Measurements from ENCODE around the gene CDON.
"Not testable (repeated sequence)": the region's sequence is repeated elsewhere in the genome, so short reads cannot be mapped to it uniquely, and the experiment has no call there.

Gene CDON

DNA sequence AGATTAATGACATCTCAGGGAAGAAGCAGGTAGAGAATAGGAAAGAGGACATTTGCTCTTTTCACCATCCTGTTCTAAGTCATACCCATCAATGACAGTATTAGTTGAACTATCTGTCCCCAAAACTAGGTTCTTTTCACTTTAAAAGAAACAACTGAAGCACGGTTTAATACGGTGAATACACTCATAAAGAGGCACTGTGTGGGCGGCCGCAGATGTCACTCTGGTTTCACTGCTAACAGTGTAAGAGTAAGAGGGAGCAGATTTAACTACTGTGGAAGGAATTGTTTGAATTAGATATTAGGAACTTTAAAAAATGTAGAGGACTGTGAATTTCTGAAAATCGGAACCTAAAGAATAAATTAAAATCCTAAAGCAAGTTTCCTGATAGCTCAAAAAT is 67.4 kb downstream of the CDON start:
- DNase-seq (ENCODE audit: low read depth): no peak

- no peak for DNase-seq (ENCODE audit: low read depth)
Observed at GRCh38 chr11:125994509-125994908, 68.2 kb downstream of the CDON start.

GRCh38 chr11:125992893-125993292 is 69.8 kb downstream of the CDON start:
- DNase-seq (ENCODE audit: low read depth): no peak

DNA sequence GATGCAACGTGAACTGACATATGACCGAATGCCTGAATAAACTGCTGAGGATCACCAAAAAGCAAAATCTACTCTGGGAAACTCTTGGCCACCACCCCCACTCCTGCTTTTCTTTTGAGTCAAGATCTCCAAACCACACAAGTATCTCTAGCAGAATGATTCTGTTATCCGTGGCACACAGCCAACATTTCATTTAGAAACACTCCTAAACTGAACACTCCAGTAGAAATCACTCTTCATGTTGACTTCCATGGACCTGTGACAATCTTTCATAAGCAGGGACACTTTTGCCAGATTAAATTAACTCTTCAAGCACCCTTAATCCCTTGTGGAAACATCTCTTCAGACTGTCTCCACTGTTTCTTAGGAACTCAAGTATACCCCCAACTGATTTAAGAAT is 72.4 kb downstream of the CDON start:
- DNase-seq (ENCODE audit: low read depth): no peak

- DNase-seq (ENCODE audit: low read depth): no peak
Observed at GRCh38 chr11:125987066-125987641, 75.5 kb downstream of the CDON start.

GRCh38 chr11:125985956-125986355 is 76.7 kb downstream of the CDON start:
- not testable (repeated sequence) for DNase-seq (ENCODE audit: low read depth)

DNA sequence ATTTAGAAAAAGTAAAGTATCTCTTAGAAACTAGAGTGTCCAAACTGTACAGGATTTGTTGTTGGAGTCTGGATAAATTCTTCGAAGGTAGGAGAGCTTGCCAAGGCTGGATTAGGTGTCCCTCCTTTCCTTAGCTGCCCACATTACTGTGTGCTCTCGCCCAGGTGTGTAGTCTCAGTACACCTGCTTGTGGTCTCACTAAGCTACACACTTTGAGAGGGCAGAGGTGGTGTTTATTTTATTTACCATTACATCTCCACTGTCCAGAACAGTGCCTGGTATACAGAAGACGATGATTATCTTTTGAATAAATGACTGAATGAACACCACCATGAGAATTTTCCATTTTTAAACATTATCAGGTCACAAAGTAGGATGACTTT is 80.3 kb downstream of the CDON start:
- DNase-seq (ENCODE audit: low read depth): no peak

- DNase-seq (ENCODE audit: low read depth): no peak
Observed at GRCh38 chr11:125980436-125980835, 82.2 kb downstream of the CDON start.

DNA sequence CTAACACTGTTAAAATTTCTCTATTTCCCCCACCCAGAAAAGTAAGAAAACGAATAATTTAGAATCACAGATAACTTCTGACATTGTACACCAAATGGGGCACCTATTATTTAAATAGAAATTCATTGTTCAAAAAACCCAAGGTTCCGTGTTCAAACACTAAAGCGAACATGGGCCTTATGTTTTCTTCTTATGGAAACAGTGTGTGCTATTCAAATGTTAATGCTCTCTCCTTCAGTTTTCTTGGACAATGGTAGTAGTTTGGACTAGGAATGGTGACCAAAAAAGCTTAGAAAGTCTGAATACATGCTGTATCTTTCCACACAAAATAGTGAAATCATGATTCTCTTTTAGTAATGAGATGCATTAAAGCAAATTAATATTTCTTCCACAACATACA is 83.2 kb downstream of the CDON start:
- DNase-seq (ENCODE audit: low read depth): no peak

- no peak for DNase-seq (ENCODE audit: low read depth)
Observed at GRCh38 chr11:125978778-125979407, 83.8 kb downstream of the CDON start.

- no peak for DNase-seq (ENCODE audit: low read depth)
Observed at GRCh38 chr11:125978181-125978716, 84.4 kb downstream of the CDON start.

GRCh38 chr11:125977333-125977732 is 85.3 kb downstream of the CDON start:
- DNase-seq (ENCODE audit: low read depth): no peak

- no peak for DNase-seq (ENCODE audit: low read depth)
Observed at GRCh38 chr11:125976156-125976555, 86.5 kb downstream of the CDON start.

DNA sequence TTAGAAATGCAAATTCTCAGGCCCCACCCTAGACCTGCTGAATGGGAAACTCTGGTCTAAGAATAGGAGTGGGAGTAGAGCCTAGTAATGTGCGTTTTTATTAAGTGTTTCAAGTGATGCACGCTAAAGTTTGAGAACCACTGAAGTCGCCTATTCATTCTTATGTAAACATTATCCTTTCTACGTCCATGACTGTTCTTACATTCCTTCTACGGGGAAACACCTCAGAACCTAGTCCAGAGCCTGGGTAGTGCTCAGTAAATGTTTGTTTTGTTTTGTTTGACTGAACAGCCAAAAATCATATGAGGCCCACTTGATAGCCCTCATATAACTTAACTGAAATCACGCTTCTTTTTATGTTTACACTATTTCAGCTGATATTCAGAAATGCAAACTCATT is 87.0 kb downstream of the CDON start:
- DNase-seq (ENCODE audit: low read depth): no peak

DNA sequence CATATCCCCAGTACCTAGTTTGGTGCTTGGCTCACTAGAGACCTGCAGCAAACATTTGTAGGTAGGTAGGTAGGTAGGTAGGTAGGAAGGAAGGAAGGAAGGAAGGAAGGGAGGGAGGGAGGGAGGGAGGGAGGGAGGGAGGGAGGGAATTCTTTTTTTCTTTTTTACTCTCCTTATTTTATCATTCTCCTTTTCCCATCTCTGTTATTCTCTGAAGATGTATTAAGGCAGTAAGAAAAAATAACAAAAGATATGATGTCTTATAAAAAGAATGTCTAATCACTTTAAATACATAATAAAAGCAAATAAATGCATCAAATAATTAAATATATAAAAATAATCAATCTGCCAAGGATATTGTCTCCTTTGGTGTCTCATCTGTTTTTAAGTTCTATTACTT is 88.4 kb downstream of the CDON start:
- no peak for DNase-seq (ENCODE audit: low read depth)

DNA sequence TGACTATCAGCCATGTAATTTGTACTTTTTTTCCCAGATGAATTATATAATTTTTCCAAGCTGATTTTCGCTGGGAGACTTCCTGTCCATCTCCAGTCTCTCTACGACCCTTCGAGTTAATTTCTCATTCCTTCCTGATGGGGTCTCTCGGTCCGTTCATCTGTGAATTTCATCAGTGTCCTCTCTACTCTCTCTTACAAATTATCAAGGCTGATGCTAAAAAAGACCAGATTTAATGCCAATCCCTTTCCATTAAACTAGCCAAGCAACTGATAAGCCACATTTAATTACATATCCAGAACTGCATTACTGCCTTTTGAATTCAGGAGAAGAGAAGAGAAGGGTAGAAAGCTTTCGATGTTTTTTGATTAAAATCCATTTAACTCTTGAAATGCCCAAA is 91.0 kb downstream of the CDON start:
- DNase-seq (ENCODE audit: low read depth): no peak

DNA sequence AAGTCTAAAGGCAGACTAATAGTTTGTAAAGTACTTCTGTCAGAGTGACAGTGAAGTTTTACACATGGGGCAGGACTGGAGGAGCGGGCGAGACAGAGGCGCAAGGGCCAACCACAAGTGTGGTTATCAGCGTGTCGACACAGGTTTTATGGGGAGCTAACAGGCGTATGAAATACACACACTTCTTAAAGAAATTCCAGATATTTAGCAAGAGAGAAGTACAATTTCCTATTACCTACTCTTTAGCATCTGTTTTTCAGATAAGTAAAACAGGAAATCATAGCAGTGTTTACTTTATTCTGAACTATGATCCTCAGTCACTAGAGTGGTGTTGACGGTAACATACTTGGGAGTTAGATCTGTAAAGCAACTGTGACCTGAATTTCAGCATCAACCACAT is 94.3 kb downstream of the CDON start:
- DNase-seq (ENCODE audit: low read depth): no peak

DNA sequence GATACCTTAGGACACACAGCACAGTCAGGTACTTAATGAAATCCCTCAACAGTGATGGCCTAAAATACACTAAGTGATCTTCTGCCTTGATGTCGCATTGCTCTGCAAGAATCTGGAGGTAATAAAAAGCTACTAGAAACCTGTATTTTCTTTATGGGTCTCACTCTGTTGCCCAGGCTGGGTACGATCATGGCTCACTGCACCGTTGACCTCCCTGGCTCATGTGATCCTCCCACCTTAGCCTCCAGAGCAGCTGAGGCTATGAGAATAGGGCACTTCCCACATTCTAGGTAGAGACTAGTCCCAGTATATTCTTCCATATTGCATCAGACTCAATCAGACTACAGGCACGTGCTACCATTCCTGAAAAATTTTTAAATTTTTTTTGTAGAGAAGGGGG is 95.2 kb downstream of the CDON start:
- no peak for DNase-seq (ENCODE audit: low read depth)

DNA sequence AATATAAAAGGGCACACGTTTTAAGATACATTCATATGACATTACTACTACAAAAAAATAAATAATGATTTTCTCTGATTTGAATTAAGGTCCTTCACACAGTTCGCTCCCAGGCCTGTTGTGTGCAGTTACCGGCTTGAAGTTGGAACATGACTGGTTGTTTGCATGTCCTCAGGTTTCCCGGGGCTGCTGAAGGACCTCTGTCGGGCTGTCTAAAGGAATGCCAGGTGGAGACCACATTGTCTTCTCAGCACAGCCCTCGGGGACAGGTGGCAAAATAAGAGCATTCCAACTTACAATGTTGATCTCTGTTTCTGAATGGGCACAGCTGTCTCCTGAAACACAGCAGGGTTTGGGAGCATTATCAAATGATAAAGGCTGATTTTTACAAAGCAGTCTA is 101.9 kb downstream of the CDON start:
- DNase-seq (ENCODE audit: low read depth): no peak

GRCh38 chr11:125959931-125960330 is 102.7 kb downstream of the CDON start:
- DNase-seq (ENCODE audit: low read depth): no peak

- no peak for DNase-seq (ENCODE audit: low read depth)
Observed at GRCh38 chr11:125959511-125959910, 103.2 kb downstream of the CDON start.

- DNase-seq (ENCODE audit: low read depth): no peak
Observed at GRCh38 chr11:125958872-125959400, 103.7 kb downstream of the CDON start.

- no peak for DNase-seq (ENCODE audit: low read depth)
Observed at GRCh38 chr11:125957618-125958332, 104.9 kb downstream of the CDON start.

Data from activated T-helper 1 cell treated with Interleukin-2 at 50 U/mL for 16 hours (primary cell).